Pancreas (tissue), 10 donors: Measurements from ENCODE around the gene DNAH9. TPM values are rescaled to one million over a fixed set of nuclear protein-coding genes. Genes with fewer than 3 reads are reported as not detected.

Source experiments
- ATAC-seq, 4 donors: fragments of 200-7000 bp; cut with Tn5 transposase; one replicate each; pipeline versions ENCODE4 v1.8.0 to v1.9.1; 2020; ENCODE audit warnings: mild to moderate bottlenecking in 4 of 4, moderate library complexity in 4 of 4
- DNase-seq, 6 donors: peaks; one replicate each; pipeline ENCODE4 v3.0.0-alpha.2; 2020
- FAIRE-seq: peaks from 2 replicates; lab custom pipeline; 2012; peaks lifted over from hg19 to GRCh38; lab: Jason Lieb, UNC
- H3K27ac ChIP-seq, 4 donors: fragments of 200-600 bp; sonication (generic); 1 replicate in 3 of 4; 2 replicates in 1 of 4; pipeline versions ENCODE4 v1.5.0 to v1.8.0; 2020
- H3K27me3 ChIP-seq, 4 donors: fragments of 200-600 bp; one replicate each; pipeline ENCODE4 v1.8.0; 2021
- H3K36me3 ChIP-seq, 3 donors: fragments of 200-600 bp; sonication (generic) in 1 of 3; one replicate each; pipeline versions ENCODE4 v1.5.0 to v1.8.0; 2020 to 2021
- H3K4me1 ChIP-seq, 3 donors: fragments of 200-600 bp; one replicate each; pipeline ENCODE4 v1.8.0; 2021
- H3K4me3 ChIP-seq, 4 donors: fragments of 200-600 bp; sonication (generic) in 2 of 4; one replicate each; pipeline versions ENCODE4 v1.5.0 to v1.8.0; 2020 to 2021
- H3K9me3 ChIP-seq, 4 donors: fragments of 200-600 bp; one replicate each; pipeline ENCODE4 v1.8.0; 2021
- WGBS, 2 donors: extraction: QIAGEN DNeasy Blood & Tissue Kit; methylation state at CpG; one replicate each; pipeline ENCODE4 v1.1.7; 2013; 5-methylcytosine and 5-hydroxymethylcytosine counted together
- intact Hi-C, 3 donors: fragments of 100-400 bp; cut with DNase I; formaldehyde crosslinking; loops; one replicate each; pipeline versions ENCODE4 v1.11.1 to v1.14.2; 2022
- polyA plus RNA-seq, 2 donors: library from polyadenylated mRNA; stranded (reverse); fragments of 200-250 nt; gene quantifications; one replicate each; pipeline ENCODE4 v1.2.3, GENCODE V29; 2013
- total RNA-seq, 6 donors: library from RNA; stranded (reverse); fragmentation: NEBNext Ultra II Directional in 4 of 6; extraction: Animal tissue kit (Norgen Biotek cat#: 25700) in 4 of 6; gene quantifications; one replicate each; pipeline versions ENCODE4 v1.2.1 to v1.2.4, GENCODE V29; 2021 to 2023
- TF ChIP-seq, protein P1 (sequence below), 4 donors: fragments of 200-600 bp; sonication (generic) in 3 of 4; IDR thresholded peaks; one replicate each; pipeline versions ENCODE4 v1.5.0 to v1.8.0; 2021; ENCODE audit warnings: antibody characterized with exemption in 4 of 4
- donor health status: healthy with polysubstance abuse.
- donor health status: DM: no; HTN: no; CAD: no; lungs with moderate emphysema.
- donor health status: DM: no; HTN: no; CAD: no.
- donor health status: control.
- donor health status: control.
- donor health status: Bipolar disorder and iron deficiency.
- donor health status: DM: yes; HTN: yes; CAD: no.
- donor health status: DM: no; HTN: no; CAD: no.
- donor health status: DM: no; HTN: no; CAD: no.
- donor health status: DM: yes; HTN: yes; CAD: no.

DNAH9 gene
- total and polyA plus RNA-seq, 8 donors = 0.53 to 2.4 (median 1.3) TPM

DNA sequence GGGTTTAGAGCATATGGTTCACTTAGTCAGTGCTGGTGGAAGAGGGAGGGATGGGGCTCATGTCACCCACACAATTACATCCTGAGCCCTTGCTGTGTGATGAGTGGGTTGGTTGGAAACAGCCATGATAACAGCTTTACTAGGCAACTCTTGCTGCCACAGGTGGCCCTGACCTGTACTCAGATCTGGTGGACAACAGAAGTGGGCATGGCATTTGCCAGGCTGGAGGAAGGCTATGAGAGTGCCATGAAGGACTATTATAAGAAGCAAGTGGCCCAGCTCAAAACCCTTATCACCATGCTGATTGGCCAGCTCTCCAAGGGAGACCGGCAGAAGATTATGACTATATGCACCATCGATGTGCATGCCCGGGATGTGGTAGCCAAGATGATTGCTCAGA lies 105.8 kb downstream of the DNAH9 start:
- DNase-seq = no peak
- TF ChIP-seq, protein P1, sequence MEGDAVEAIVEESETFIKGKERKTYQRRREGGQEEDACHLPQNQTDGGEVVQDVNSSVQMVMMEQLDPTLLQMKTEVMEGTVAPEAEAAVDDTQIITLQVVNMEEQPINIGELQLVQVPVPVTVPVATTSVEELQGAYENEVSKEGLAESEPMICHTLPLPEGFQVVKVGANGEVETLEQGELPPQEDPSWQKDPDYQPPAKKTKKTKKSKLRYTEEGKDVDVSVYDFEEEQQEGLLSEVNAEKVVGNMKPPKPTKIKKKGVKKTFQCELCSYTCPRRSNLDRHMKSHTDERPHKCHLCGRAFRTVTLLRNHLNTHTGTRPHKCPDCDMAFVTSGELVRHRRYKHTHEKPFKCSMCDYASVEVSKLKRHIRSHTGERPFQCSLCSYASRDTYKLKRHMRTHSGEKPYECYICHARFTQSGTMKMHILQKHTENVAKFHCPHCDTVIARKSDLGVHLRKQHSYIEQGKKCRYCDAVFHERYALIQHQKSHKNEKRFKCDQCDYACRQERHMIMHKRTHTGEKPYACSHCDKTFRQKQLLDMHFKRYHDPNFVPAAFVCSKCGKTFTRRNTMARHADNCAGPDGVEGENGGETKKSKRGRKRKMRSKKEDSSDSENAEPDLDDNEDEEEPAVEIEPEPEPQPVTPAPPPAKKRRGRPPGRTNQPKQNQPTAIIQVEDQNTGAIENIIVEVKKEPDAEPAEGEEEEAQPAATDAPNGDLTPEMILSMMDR (IDR thresholded peaks at IDR 0.05) = no peak
- no peaks in the 10 kb centered on the region for H3K27me3 ChIP-seq
- no peak for FAIRE-seq
- H3K4me3 ChIP-seq = no peak overlapping the region
- H3K36me3 ChIP-seq = no peaks in the 10 kb centered on the region
- H3K9me3 ChIP-seq = no peaks in the 10 kb centered on the region
- WGBS, 2 donors = 91 to 95% methylated on average over 3 of the region's 3 CpGs
- intact Hi-C loops = no loop called here
- H3K4me1 ChIP-seq = peaks cover 0 to 4% (median 0%) of the 10 kb centered on the region in 3 donors
- H3K27ac ChIP-seq = no peak overlapping the region
- ATAC-seq = no peak

DNA sequence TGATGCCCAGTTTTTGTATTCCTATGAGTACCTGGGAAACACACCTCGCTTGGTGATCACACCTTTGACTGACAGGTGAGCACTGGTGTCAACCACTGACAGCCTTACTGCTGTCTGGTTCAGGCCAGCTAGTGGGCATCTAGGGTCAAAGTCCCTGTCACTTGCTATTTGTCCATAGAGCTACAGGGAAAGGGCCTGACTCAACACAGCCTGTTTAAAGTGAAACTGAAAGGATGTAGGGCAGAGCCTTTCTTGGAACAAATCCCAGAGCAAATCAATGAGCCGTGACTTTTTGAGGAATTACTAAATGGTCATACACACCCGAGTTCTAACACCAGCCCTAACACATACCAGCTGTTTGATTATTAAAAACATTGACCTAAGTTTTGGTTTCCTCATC lies 106.8 kb downstream of the DNAH9 start:
- intact Hi-C loops = no loop called here
- FAIRE-seq (peak; percentile 26), ATAC-seq (peak; percentile 66 to 96 (median 86))

DNA sequence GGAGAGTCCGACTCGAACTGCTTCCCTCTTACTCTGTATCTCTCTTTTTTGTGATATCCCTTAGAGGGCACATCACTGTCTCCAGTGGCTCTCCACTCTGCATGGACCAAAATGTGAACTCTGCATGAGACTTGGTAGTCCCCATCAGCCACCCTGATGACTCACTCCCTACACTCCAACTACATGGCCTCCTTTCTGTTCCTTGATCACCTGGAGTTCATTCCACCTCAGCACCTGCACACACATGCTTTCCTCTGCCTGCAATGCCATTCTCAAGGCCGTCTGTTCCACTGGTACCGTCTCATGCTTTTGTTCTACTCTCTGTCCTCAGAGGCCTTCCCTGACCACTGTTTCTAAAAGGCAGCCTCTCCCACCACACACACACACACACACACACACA lies 109.3 kb downstream of the DNAH9 start:
- Histone ChIP-seq H3K4me3 (no peak overlapping the region), H3K36me3 (no peaks in the 10 kb centered on the region), H3K4me1 (peaks cover 0 to 4% (median 0%) of the 10 kb centered on the region in 3 donors), H3K27ac (no peak overlapping the region), H3K27me3 (no peaks in the 10 kb centered on the region), H3K9me3 (no peaks in the 10 kb centered on the region)
- intact Hi-C loops = no loop called here
- TF ChIP-seq, protein P1 (IDR thresholded peaks at IDR 0.05) = no peak
- FAIRE-seq = no peak
- ATAC-seq = no peak
- 60 to 61% methylated on average over 4 of the region's 4 CpGs for WGBS, 2 donors
- DNase-seq = no peak

More for the DNA sequence above, 106.8 kb downstream of the DNAH9 start:
- 22 to 25% methylated on average over 3 of the region's 3 CpGs for WGBS, 2 donors
- H3K9me3 ChIP-seq = no peaks in the 10 kb centered on the region
- H3K27me3 ChIP-seq = no peaks in the 10 kb centered on the region
- DNase-seq = peak in 3 of 6 donors; percentile 11 to 32 (median 12)
- H3K36me3 ChIP-seq = no peaks in the 10 kb centered on the region
- H3K4me1 ChIP-seq = peaks cover 0 to 4% (median 0%) of the 10 kb centered on the region in 3 donors
- no peak overlapping the region for H3K27ac ChIP-seq
- H3K4me3 ChIP-seq = no peak overlapping the region
- TF ChIP-seq, protein P1 (IDR thresholded peaks at IDR 0.05) = no peak

DNA sequence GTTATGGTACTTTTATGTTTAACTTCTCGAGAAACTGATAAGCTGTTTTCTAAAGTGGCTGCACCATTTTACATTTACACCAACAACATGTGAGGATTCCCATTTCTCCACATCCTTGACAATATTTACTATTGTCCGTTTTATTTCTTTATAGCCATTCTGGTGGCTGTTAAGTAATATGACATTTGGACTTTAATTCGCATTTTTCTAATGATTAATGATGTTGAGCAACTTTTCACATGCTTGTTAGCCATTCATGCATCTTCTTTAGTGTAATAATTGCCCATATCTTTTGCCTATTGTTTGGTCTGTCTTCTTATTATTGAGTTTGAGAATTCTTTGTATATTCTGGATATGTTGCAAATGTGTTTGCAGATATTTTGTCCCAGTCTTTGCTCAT lies 114.2 kb downstream of the DNAH9 start:
- ATAC-seq (no peak), DNase-seq (no peak)
- intact Hi-C loops = no loop called here

DNA sequence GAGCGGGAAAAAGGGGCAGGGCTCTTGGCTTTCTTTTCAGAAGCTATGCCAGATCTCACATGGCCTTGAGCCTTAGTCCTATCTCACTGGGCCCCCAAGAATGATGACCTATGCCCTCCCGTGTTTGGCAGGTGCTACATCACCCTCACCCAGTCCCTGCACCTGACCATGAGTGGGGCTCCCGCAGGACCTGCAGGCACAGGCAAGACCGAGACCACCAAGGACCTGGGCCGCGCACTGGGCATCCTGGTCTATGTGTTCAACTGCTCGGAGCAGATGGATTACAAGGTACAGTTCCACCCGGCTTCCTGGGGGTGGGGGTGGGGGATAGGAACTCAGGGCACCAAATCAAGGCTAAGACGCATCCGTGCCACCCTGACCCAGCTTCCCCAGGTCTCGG lies 120.9 kb downstream of the DNAH9 start:
- Histone ChIP-seq H3K27ac (no peak overlapping the region), H3K4me1 (no peaks in the 10 kb centered on the region), H3K36me3 (no peaks in the 10 kb centered on the region), H3K27me3 (no peaks in the 10 kb centered on the region), H3K9me3 (no peaks in the 10 kb centered on the region), H3K4me3 (no peak overlapping the region)
- DNase-seq = no peak
- TF ChIP-seq, protein P1 (IDR thresholded peaks at IDR 0.05) = no peak
- FAIRE-seq = no peak
- ATAC-seq = no peak
- intact Hi-C loops = no loop called here
- WGBS, 2 donors = 71 to 75% methylated on average over 11 of the region's 11 CpGs

More for the DNA sequence above, 114.2 kb downstream of the DNAH9 start:
- no peak overlapping the region for H3K27ac ChIP-seq
- no peak overlapping the region for H3K4me3 ChIP-seq
- H3K4me1 ChIP-seq = no peaks in the 10 kb centered on the region
- peaks cover 0 to 3% (median 0%) of the 10 kb centered on the region in 4 donors for H3K27me3 ChIP-seq
- no peaks in the 10 kb centered on the region for H3K36me3 ChIP-seq
- TF ChIP-seq, protein P1 (IDR thresholded peaks at IDR 0.05) = no peak
- no peaks in the 10 kb centered on the region for H3K9me3 ChIP-seq
- FAIRE-seq = no peak
- WGBS, 2 donors = 41 to 71% methylated on average over 3 of the region's 3 CpGs
